Esophagus muscularis mucosa (tissue), 4 donors: ENCODE data around the gene FADS3.

Experiments used
- CTCF ChIP-seq, 3 experiments: fragments of 200-600 bp in 2 of 3; fragments of 450-650 bp in 1 of 3; sonication (generic) in 2 of 3; IDR thresholded peaks; one replicate each; pipeline ENCODE4 v1.5.1; 2017 to 2019; ENCODE audit warnings: antibody characterized with exemption in 3 of 3, mild to moderate bottlenecking in 2 of 3, moderate library complexity in 1 of 3
- EP300 ChIP-seq: sonication (generic); formaldehyde crosslinking; IDR thresholded peaks from one replicate; pipeline ENCODE4 v1.6.1; 2017; ENCODE audit warnings: antibody characterized with exemption
- POLR2A ChIP-seq: fragments of 450-650 bp; IDR thresholded peaks from one replicate; pipeline ENCODE4 v1.6.1; 2017; ENCODE audit warnings: antibody characterized with exemption, moderate library complexity, mild to moderate bottlenecking, low read depth

- TF ChIP-seq EP300 (no peak), CTCF (IDR thresholded peaks at IDR 0.05) (no peak), POLR2A (no peak)
Measured at GRCh38 chr11:61872935-61873565, 18.3 kb downstream of the FADS3 start.
